C4-2B (cell line): Measurements from ENCODE around the gene ACER1.

Experiments used
- H3K27ac ChIP-seq: fragments of 450-650 bp; 2 replicates; pipeline ENCODE4 v1.5.1; 2017
- CTCF ChIP-seq: fragments of 450-650 bp; conservative IDR thresholded peaks from 2 replicates; pipeline ENCODE4 v1.5.1; 2017; ENCODE audit warnings: mild to moderate bottlenecking
- ZFX ChIP-seq: fragments of 450-650 bp; IDR thresholded peaks from 2 replicates; pipeline ENCODE4 v1.6.1; 2017

The ACER1 gene

GRCh38 chr19:6333439-6333838 lies at the start of gene ACER1:
Gene ACER1, minus strand, starts transcription at chr19:6333612. Its CDS starts 61 bp downstream, at chr19:6333551.
- peak within 1 kb of the TSS; percentile 1; the same call in 1 of the 2 replicates for H3K27ac ChIP-seq
- no peak for TF ChIP-seq CTCF
- TF ChIP-seq ZFX = no peak

- TF ChIP-seq CTCF (no peak), ZFX (no peak)
- H3K27ac ChIP-seq = no peak overlapping the region
Observed at GRCh38 chr19:6383188-6383587, 49.8 kb upstream of the ACER1 start.

- no peak for TF ChIP-seq ZFX
- no peak for TF ChIP-seq CTCF
- H3K27ac ChIP-seq = no peak overlapping the region
Observed at GRCh38 chr19:6381030-6381750, 47.8 kb upstream of the ACER1 start.

GRCh38 chr19:6379744-6380143 lies 46.3 kb upstream of the ACER1 start:
- no peak overlapping the region for H3K27ac ChIP-seq
- no peak for TF ChIP-seq ZFX
- no peak for TF ChIP-seq CTCF

GRCh38 chr19:6378486-6378885 lies 45.1 kb upstream of the ACER1 start:
- TF ChIP-seq ZFX (no peak), CTCF (no peak)

GRCh38 chr19:6378041-6378440 lies 44.6 kb upstream of the ACER1 start:
- no peak for TF ChIP-seq ZFX
- TF ChIP-seq CTCF = no peak
- H3K27ac ChIP-seq = no peak overlapping the region

More at GRCh38 chr19:6378486-6378885, 45.1 kb upstream of the ACER1 start:
- H3K27ac ChIP-seq = no peak overlapping the region

- no peak for TF ChIP-seq ZFX
- no peak for TF ChIP-seq CTCF
- H3K27ac ChIP-seq = no peak overlapping the region
Observed at GRCh38 chr19:6376512-6377190, 43.2 kb upstream of the ACER1 start.
